Measurements from ENCODE around the gene SYT13.

The SYT13 gene

GRCh38 chr11:45313171-45313865 lies 27.2 kb upstream of the SYT13 start:
- no peak for DNase-seq (ENCODE audit: low spot score)

GRCh38 chr11:45305874-45306623 lies 19.9 kb upstream of the SYT13 start:
- no peak for DNase-seq (ENCODE audit: low spot score)

DNA sequence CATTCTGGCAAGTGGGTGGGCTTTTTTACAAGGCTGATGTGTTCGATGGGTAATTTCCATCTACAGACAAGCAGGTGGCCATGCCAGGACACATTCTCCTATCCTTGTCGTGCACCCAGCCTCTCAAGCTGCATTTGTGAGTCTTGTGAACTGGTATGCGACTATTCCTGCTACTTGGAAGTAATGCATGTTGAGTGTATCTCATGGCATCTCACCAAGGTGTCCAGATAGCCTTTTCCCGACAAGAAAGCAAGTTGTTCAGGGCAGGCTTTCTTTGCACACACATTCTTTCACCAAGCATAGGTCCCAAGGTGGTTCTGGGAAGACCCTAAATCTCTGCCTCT lies 18.8 kb upstream of the SYT13 start:
- DNase-seq (ENCODE audit: low spot score): no peak

DNA sequence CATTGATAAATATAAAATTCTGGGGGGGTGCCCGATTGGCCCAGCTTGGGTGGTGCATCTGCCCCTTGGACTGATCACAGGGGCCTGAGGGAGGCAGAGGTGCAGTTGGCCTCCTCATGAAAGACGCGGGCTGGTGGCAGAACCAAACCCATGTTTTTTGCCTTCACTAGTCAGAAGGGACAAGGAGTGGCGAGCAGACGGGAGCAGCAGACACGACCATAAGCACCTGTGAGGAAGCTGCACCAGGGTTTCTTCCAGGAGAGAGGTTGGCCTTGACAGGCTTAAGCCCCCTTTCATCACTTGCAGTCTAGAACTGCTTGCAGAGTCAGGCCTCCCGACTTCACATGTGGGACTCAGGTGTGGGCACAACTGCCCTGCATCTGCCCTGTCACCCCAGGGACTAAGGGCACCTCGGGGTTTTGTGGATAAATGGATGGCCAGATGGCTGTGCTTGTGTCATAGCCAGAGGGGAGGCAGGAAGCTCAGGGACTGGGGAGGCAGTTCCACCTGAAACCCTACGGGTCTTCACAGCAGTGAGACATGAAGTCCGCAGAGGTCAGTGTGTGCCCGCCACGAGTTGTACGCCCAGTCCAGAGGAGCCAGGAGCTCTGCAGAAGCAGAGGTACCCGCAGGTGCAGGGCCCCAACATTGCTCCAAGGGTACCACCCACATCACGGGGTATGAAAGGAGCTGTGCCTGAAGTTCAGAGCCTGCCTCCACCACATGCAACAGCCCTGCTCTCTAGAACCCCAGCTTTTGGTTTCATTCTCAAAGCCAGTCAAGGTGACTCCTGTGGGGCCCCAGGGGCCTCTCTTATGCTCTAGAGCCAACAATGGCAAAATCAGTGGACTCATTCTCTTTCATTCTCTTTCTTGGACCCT lies 18.2 kb upstream of the SYT13 start:
- DNase-seq (ENCODE audit: low spot score): no peak

- no peak for DNase-seq (ENCODE audit: low spot score)
These were observed 17.2 kb upstream of the SYT13 start for GRCh38 chr11:45303316-45303715.

- no peak for DNase-seq (ENCODE audit: low spot score)
These were observed 15.6 kb upstream of the SYT13 start for GRCh38 chr11:45301537-45302246.

- no peak for DNase-seq (ENCODE audit: low spot score)
These were observed 14.6 kb upstream of the SYT13 start for GRCh38 chr11:45300715-45301114.

GRCh38 chr11:45298718-45299117 lies 12.6 kb upstream of the SYT13 start:
- DNase-seq (ENCODE audit: low spot score): no peak

DNA sequence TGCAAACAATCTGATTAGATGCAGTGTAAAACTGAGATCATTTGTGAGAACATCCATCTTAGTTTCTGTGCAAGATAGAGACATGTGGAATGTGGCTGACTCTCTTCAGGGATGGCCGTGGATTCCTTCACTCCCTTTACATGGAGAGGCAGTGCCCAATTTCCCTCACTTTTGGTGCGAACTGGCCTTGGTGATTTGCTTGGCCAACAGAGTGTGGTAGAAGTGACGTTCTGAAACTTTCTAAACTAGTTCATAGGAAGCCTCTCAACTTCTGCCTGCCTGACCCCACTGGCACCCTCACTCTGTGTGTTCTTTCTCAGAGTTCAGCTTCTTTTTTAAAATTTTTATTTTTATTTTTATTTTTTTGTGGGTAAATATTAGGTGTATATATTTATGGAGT lies 9.9 kb upstream of the SYT13 start:
- no peak for DNase-seq (ENCODE audit: low spot score)

- DNase-seq (ENCODE audit: low spot score): no peak
These were observed 8.4 kb upstream of the SYT13 start for GRCh38 chr11:45294499-45294898.

- peak; percentile 59 for DNase-seq (ENCODE audit: low spot score)
These were observed 7.5 kb upstream of the SYT13 start for GRCh38 chr11:45293566-45294192.

DNA sequence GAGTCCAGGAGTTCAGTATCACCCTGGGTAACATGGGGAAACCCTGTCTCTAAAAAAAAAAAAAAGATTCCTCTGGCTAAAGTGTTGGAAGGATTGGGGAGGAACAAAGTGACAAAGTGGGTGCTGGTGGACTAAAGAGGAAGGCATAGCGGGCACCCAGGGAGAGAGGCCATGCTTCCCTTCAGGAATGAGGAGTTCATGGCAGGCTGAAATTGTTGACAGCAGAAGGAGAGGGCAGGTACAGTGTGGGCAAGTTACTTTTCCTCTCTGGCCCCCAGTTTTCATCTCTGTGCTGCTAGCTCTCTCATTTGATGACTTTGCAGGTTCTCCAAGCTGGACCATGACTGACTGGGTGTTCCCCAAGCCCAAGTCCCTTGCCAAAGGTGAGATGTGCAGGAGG lies 4.4 kb upstream of the SYT13 start:
- no peak for DNase-seq (ENCODE audit: low spot score)

DNA sequence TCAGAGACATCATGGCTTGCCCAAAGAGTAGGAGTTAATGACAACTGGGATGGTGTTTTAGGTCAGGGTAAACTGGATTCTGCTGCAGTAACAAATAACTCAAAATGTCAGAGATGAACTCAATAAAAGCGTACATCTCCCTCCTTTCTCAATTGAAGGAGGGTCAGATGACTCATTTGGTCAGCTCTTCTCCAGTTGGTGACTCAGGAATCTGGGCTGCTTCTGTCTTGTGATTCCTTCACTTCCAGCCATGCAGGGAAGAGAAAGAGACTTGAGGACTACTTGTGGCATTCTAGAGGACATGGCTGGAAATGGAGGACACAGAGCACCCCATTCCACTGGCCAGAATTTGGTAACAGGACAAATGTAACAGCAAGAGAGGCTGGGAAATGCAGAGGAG lies 3.2 kb upstream of the SYT13 start:
- no peak for DNase-seq (ENCODE audit: low spot score)

- no peak for DNase-seq (ENCODE audit: low spot score)
These were observed 2.2 kb upstream of the SYT13 start for GRCh38 chr11:45288339-45288738.

GRCh38 chr11:45287316-45287903 lies 1.3 kb upstream of the SYT13 start:
- DNase-seq (ENCODE audit: low spot score): no peak

- DNase-seq (ENCODE audit: low spot score): no peak
These were observed 802 bp downstream of the SYT13 start for GRCh38 chr11:45285250-45285828.

GRCh38 chr11:45282081-45282480 lies 4.1 kb downstream of the SYT13 start:
- DNase-seq (ENCODE audit: low spot score): no peak

- no peak for DNase-seq (ENCODE audit: low spot score)
These were observed 5.7 kb downstream of the SYT13 start for GRCh38 chr11:45280449-45280848.

DNA sequence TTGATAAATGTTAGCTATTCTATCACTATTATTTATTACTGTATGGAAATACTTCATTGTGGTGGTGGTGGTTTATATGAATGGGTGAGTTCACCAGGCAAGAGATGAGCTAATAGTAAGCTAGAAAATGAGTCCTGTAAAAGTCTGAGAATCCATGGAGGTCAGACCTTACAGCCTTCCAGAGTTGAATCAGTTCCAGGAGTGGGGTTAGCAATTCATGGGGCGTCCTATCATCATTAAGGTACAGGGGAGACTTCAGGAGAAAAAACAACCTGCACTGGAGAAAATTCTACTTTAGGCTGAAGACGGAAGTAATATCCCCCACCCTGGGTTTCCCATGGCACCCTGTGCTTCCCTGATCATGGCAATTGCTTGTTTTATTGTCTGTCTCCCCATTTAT lies 6.5 kb downstream of the SYT13 start:
- no peak for DNase-seq (ENCODE audit: low spot score)

- DNase-seq (ENCODE audit: low spot score): peak; percentile 12
These were observed 7.4 kb downstream of the SYT13 start for GRCh38 chr11:45278714-45279113.

DNA sequence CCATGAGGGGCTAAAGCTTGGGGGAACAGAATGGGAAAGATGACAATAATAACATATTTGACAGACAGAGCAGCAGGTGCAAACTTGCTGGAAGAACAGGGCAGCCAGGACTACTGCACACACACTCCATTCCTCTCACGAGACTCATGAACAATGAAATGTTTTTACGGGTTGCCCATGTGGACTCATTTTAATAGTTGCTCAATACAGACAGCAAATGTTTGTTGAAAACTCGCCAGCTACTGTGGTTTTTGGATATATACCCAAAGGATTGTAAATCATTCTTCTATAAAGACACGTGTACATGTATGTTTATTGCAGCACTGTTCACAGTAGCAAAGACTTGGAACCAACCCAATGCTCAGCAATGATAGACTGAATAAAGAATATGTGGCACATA lies 10.3 kb downstream of the SYT13 start:
- DNase-seq (ENCODE audit: low spot score): no peak

All from putamen (tissue), 1 donor.